Left ventricle myocardium inferior (tissue), 1 donor: ENCODE measurements around the gene RERE. TPM values are rescaled to one million over a fixed set of nuclear protein-coding genes. Genes with fewer than 3 reads are reported as not detected.

Source experiments
- DNase-seq: peaks from one replicate; pipeline ENCODE4 v3.0.0-alpha.2; 2020
- H3K27ac ChIP-seq: fragments of 200-600 bp; replicated peaks from 2 replicates; pipeline ENCODE4 v1.8.0; 2021
- H3K27me3 ChIP-seq: fragments of 200-600 bp; 2 replicates; pipeline ENCODE4 v1.8.0; 2021; ENCODE audit warnings: low read depth
- H3K36me3 ChIP-seq: fragments of 200-600 bp; 2 replicates; pipeline ENCODE4 v1.8.0; 2021
- H3K4me1 ChIP-seq: fragments of 200-600 bp; 2 replicates; pipeline ENCODE4 v1.8.0; 2021
- H3K4me3 ChIP-seq: fragments of 200-600 bp; 2 replicates; pipeline ENCODE4 v1.8.0; 2021; ENCODE audit warnings: mild to moderate bottlenecking, moderate library complexity
- H3K9me3 ChIP-seq: fragments of 200-600 bp; replicated peaks from 2 replicates; pipeline ENCODE4 v1.8.0; 2021
- CTCF ChIP-seq: fragments of 200-600 bp; IDR thresholded peaks from 2 replicates; pipeline ENCODE4 v1.8.0; 2021; ENCODE audit warnings: antibody characterized with exemption, mild to moderate bottlenecking, borderline replicate concordance
- intact Hi-C: fragments of 100-400 bp; cut with micrococcal nuclease; formaldehyde crosslinking; loops from one replicate; pipeline ENCODE4 v1.11.0; 2022
- total RNA-seq: library from RNA; stranded (reverse); fragmentation: NEBNext Ultra II Directional; extraction: Animal tissue kit (Norgen Biotek cat#: 25700); gene quantifications from one replicate; pipeline ENCODE4 v1.2.1, GENCODE V29; 2021
- donor health status: DM: no; HTN: yes; CAD: no; lungs with severe emphysema.

The RERE gene
- total RNA-seq, 1 donor from 2014 or later: 141 TPM

- DNase-seq: no peak
- no peak overlapping the region for H3K4me3 ChIP-seq
- H3K9me3 ChIP-seq: no peaks in the 10 kb centered on the region
- H3K27ac ChIP-seq: no peak overlapping the region
- no peaks in the 10 kb centered on the region for H3K36me3 ChIP-seq
- intact Hi-C loops: no loop called here
- TF ChIP-seq CTCF: no peak
- no peaks in the 10 kb centered on the region for H3K27me3 ChIP-seq
- H3K4me1 ChIP-seq: peaks cover 39% of the 10 kb centered on the region
These were observed 248.2 kb downstream of the RERE start for GRCh38 chr1:8569242-8569641.

- Histone ChIP-seq H3K36me3 (no peaks in the 10 kb centered on the region), H3K4me1 (peaks cover 43% of the 10 kb centered on the region), H3K27ac (no peak overlapping the region), H3K4me3 (no peak overlapping the region), H3K9me3 (no peaks in the 10 kb centered on the region), H3K27me3 (no peaks in the 10 kb centered on the region)
- TF ChIP-seq CTCF: no peak
- intact Hi-C loops: no loop called here
- no peak for DNase-seq
These were observed 248.6 kb downstream of the RERE start for GRCh38 chr1:8568837-8569236.

- Histone ChIP-seq H3K27ac (no peak overlapping the region), H3K4me1 (peaks cover 52% of the 10 kb centered on the region)
- intact Hi-C loops: no loop called here
These were observed 250.3 kb downstream of the RERE start for GRCh38 chr1:8567146-8567545.

GRCh38 chr1:8565802-8566201 is 251.6 kb downstream of the RERE start:
- intact Hi-C loops: no loop called here
- Histone ChIP-seq H3K9me3 (no peaks in the 10 kb centered on the region), H3K27ac (no peak overlapping the region), H3K27me3 (no peaks in the 10 kb centered on the region), H3K4me1 (peaks cover 47% of the 10 kb centered on the region), H3K36me3 (no peaks in the 10 kb centered on the region), H3K4me3 (no peak overlapping the region)
- no peak for DNase-seq
- TF ChIP-seq CTCF: no peak

More at GRCh38 chr1:8567146-8567545, 250.3 kb downstream of the RERE start:
- H3K9me3 ChIP-seq: no peaks in the 10 kb centered on the region
- no peak for DNase-seq
- H3K4me3 ChIP-seq: no peak overlapping the region
- H3K27me3 ChIP-seq: no peaks in the 10 kb centered on the region
- no peak for TF ChIP-seq CTCF
- H3K36me3 ChIP-seq: no peaks in the 10 kb centered on the region

GRCh38 chr1:8563944-8564537 is 253.4 kb downstream of the RERE start:
- H3K9me3 ChIP-seq: no peaks in the 10 kb centered on the region
- peak overlapping the region; percentile 57 for H3K27ac ChIP-seq
- DNase-seq: no peak
- H3K36me3 ChIP-seq: no peaks in the 10 kb centered on the region
- no peak overlapping the region for H3K4me3 ChIP-seq
- no peaks in the 10 kb centered on the region for H3K27me3 ChIP-seq
- no peak for TF ChIP-seq CTCF
- intact Hi-C loops: loop anchor here (5.0 kb wide), 1 partner anchor 108 kb away; no protein-coding TSS in a partner anchor
- H3K4me1 ChIP-seq: peaks cover 38% of the 10 kb centered on the region
